Measurements from ENCODE around the gene RHBDD3. TPM values are rescaled to one million over a fixed set of nuclear protein-coding genes. Genes with fewer than 3 reads are reported as not detected.

The RHBDD3 gene
- total and polyA plus RNA-seq, 2 of the 8 experiments (the other 6 are each of a cell fraction or from before 2014, with no cell fraction given): 72.1 to 117 TPM

GRCh38 chr22:29312218-29313125 lies 44.7 kb upstream of the RHBDD3 start:
- Histone ChIP-seq H3K79me1 (ENCODE audit: low read depth, low read length) (no peaks in the 10 kb centered on the region), H3K23me2 (ENCODE audit: low read depth, low read length) (peaks cover 8% of the 10 kb centered on the region; the same call in 1 of the 2 replicates), H3K4me2 (ENCODE audit: insufficient read depth in 1 of 2, low read depth in 2 of 2, low read length in 2 of 2) (no peak overlapping the region), H4K20me1 (replicated peaks in 1 of 2; ENCODE audit: control insufficient read depth in 1 of 2, insufficient read depth in 2 of 2, low read length in 2 of 2) (peaks cover 6 to 13% of the 10 kb centered on the region in 2 experiments), H2BK5ac (ENCODE audit: low read depth, low read length) (no peak overlapping the region), H3K56ac (replicated peaks; ENCODE audit: insufficient read length, low read depth, low read length) (no peak overlapping the region), H3K4me3 (ENCODE audit: extremely low read depth in 1 of 4, insufficient read depth in 2 of 4, low read depth in 3 of 4, low read length in 4 of 4) (no peak overlapping the region), H2BK15ac (ENCODE audit: low read length) (no peak overlapping the region), H3K4me1 (replicated peaks in 1 of 4; ENCODE audit: control insufficient read depth in 3 of 4, insufficient read depth in 4 of 4, low read length in 3 of 4) (peaks cover 0 to 16% (median 10%) of the 10 kb centered on the region in 4 experiments; a peak in 6 of 7 replicates), H3K9me3 (ENCODE audit: insufficient read depth in 2 of 2, low read depth in 1 of 2, low read length in 1 of 2) (peaks cover 7 to 8% of the 10 kb centered on the region in 2 experiments; a peak in 3 of 4 replicates), H3K14ac (ENCODE audit: insufficient read length) (no peak overlapping the region), H3K27me3 (replicated peaks in 1 of 4; ENCODE audit: control insufficient read depth in 3 of 4, extremely low read depth in 1 of 4, insufficient read depth in 3 of 4, low read length in 3 of 4) (peaks cover 29 to 50% (median 43%) of the 10 kb centered on the region in 4 experiments), H4K5ac (ENCODE audit: insufficient read length, low read depth, low read length) (no peak overlapping the region), H3K36me3 (ENCODE audit: control insufficient read depth in 2 of 4, insufficient read depth in 4 of 4, low read length in 3 of 4) (peaks cover 0 to 12% (median 0%) of the 10 kb centered on the region in 4 experiments; a peak in 1 of 8 replicates), H2AFZ (ENCODE audit: low read length) (no peak overlapping the region), H4K91ac (replicated peaks; ENCODE audit: insufficient read length, low read length) (no peak overlapping the region), H3K18ac (ENCODE audit: extremely low read depth, low read length) (no peak overlapping the region), H3K4ac (replicated peaks; ENCODE audit: insufficient read length, low read depth, low read length) (no peak overlapping the region), H3K79me2 (ENCODE audit: control insufficient read depth in 1 of 2, insufficient read depth in 2 of 2, low read length in 2 of 2) (no peaks in the 10 kb centered on the region), H3K9ac (replicated peaks in 1 of 4; ENCODE audit: extremely low read depth in 1 of 4, low read depth in 3 of 4, low read length in 3 of 4) (no peak overlapping the region; a peak in 1 of 7 replicates), H3K27ac (ENCODE audit: low read depth, low read length) (no peak overlapping the region), H2BK120ac (replicated peaks; ENCODE audit: low read depth, low read length) (no peak overlapping the region), H2BK12ac (ENCODE audit: low read depth, low read length) (no peak overlapping the region), H3K23ac (ENCODE audit: insufficient read length) (no peak overlapping the region), H4K8ac (ENCODE audit: extremely low read depth, insufficient read depth, low read length) (no peak overlapping the region), H2AK5ac (ENCODE audit: low read depth, low read length) (no peak overlapping the region), H2BK20ac (ENCODE audit: low read length) (no peak overlapping the region)
- ChIA-PET CTCF (ENCODE audit: partially characterized antibody) (interaction anchor here (0.6 to 4.1 kb wide), 25 partner anchors 8 to 247 kb away, joined by 3 to 41 read pairs (median 4); no protein-coding TSS in a partner anchor), POLR2A (ENCODE audit: partially characterized antibody) (interaction anchor here (0.7 to 4.4 kb wide), 11 partner anchors 10 to 241 kb away, joined by 3 to 44 read pairs (median 4); partner anchors contain the start of genes EWSR1, NEFH, RHBDD3 and THOC5)
- WGBS, 2 experiments (ENCODE audit: extremely low coverage in 1 of 2, insufficient coverage in 1 of 2, insufficient read length in 1 of 2, insufficient replicate concordance in 2 of 2, low coverage in 1 of 2, low lambda C conversion rate in 2 of 2, missing lambda C conversion rate in 1 of 2): 94% methylated on average over 24 of the region's 25 CpGs; no CpG with 5 or more reads in 1 of the 2 experiments
- peak in 1 of 2 experiments; percentile 46 for DNase-seq (ENCODE audit: low read depth in 1 of 2, low spot score in 2 of 2)
- no peak for FAIRE-seq
- TF ChIP-seq POU5F1 (IDR thresholded peaks at IDR 0.05; ENCODE audit: low read depth, low read length) (no peak), CREB1 (IDR thresholded peaks at IDR 0.05) (no peak), PHF8 (conservative IDR thresholded peaks at IDR 0.05; ENCODE audit: low read depth, low read length) (no peak), ASH2L (IDR thresholded peaks at IDR 0.05; ENCODE audit: low read length) (no peak), TCF12 (IDR thresholded peaks at IDR 0.05; ENCODE audit: low read depth, low read length) (no peak), SP1 (IDR thresholded peaks at IDR 0.05; ENCODE audit: low read depth, low read length) (no peak), JUND (IDR thresholded peaks at IDR 0.05; ENCODE audit: low read length) (no peak), YY1 (IDR thresholded peaks at IDR 0.05; ENCODE audit: low read depth, low read length) (no peak), SIRT6 (IDR thresholded peaks at IDR 0.05; ENCODE audit: low read length) (no peak), SP4 (IDR thresholded peaks at IDR 0.05; ENCODE audit: low read length) (no peak), NANOG (IDR thresholded peaks at IDR 0.05; ENCODE audit: insufficient read depth, low read depth, low read length, poor library complexity, severe bottlenecking) (no peak), KDM5A (IDR thresholded peaks at IDR 0.05; ENCODE audit: low read length) (no peak)
